HPDE6-E6E7 (cell line): ENCODE data around the gene KANSL1.

Experiments used
- DNase-seq: peaks from one replicate; pipeline ENCODE4 v3.0.0; 2011; ENCODE audit warnings: missing footprints; ENCODE audit errors: extremely low spot score

Gene KANSL1

DNA sequence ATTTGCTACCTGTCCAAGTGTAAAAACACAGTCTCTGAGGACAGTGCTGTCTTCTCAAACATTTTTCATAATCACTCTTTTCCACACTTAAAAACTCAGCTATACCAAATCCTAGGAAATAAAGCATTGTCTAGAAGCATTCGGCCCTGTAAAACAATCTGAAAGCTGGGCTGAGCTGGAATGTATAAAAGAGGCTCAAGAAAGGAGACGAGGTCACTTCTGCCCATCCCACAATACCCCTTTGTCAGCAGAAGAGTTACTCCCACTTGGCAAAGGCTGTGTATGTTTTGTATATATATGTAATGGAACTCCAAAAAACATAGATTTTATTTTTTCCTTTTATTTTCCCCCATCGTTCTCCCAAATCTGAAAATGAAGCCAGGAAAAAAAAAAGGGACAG lies 150.3 kb downstream of the KANSL1 start:
- no peak for DNase-seq

DNA sequence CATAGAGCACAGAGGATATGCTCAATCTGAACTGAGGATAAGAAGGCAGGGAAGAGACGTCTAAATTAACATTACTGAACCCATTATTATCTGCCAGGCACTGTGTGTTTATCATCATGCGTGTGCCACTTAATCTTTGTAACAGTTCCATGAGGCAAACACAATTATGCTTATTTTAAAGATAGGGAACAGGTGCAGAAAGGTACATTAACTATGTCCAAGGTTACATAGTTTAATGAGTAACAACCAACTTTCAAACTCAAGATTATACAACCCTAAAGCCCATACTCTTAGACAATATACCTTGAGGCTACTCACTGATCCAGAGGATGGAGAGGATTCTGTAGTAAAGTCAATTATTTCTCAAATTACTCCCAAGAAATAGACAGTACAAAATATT lies 151.0 kb downstream of the KANSL1 start:
- DNase-seq: no peak

GRCh38 chr17:46039592-46040186 lies 153.5 kb downstream of the KANSL1 start:
- no peak for DNase-seq

DNA sequence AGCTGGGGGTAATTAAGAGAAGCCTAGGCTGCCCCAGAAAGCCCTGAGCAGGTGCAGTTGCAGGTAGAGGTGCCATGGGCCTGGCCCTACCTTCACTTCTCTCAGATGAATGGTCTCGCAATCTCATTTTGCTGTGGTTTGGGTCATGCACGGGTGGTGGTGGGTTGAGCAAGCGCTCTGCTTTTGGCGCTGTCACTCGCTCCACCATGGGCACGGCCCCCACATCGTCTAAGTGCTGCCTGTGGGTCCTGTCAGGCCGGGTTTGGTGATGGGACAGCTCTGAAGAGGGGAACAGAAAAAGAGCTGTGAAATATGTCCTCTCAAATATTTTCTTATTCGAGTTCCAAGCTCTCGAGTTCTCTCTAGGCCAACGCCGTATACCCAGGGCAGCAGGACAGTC lies 154.3 kb downstream of the KANSL1 start:
- no peak for DNase-seq

DNA sequence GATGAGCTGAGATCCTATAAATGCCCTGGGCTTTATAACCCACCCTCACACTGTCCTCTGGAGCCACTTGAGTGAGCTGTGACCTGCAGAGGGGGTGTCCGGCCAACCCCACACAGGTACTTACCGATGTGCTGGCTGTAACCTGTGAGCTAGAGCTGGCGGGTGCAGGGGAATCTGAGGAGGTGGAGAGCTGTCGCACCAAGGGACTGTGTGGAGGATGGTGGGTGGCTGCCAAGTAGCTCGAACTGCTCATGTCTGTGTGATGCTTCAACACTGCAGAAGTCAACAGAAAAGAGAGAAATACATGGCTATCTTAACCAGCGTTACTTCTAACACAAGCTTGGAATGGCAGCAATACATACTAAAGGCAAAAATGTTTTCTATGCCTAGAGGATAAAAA lies 154.8 kb downstream of the KANSL1 start:
- no peak for DNase-seq

- DNase-seq: no peak
Observed at GRCh38 chr17:46037722-46038255, 155.4 kb downstream of the KANSL1 start.

GRCh38 chr17:46036491-46036890 lies 156.7 kb downstream of the KANSL1 start:
- DNase-seq: no peak

- no peak for DNase-seq
Observed at GRCh38 chr17:46035112-46035818, 158.0 kb downstream of the KANSL1 start.

DNA sequence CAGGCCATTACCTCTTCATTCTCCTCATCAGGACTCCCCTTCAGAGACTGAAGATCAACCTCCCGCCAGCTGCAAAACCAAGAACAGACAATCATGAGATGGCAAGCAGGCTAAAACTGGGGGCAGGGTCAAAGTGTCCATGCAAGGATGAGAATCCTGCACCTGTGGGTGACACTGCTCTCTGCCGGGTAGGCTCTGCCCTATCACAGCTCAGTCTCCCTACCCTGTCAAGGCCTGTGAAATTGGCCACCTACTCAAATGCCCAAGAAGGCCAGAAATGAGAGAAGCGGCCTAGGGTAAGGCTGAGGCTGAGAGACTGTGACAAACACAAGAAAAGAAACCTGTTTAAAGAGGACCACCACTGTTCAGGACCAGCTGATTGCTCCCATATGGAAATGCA lies 159.8 kb downstream of the KANSL1 start:
- no peak for DNase-seq

DNA sequence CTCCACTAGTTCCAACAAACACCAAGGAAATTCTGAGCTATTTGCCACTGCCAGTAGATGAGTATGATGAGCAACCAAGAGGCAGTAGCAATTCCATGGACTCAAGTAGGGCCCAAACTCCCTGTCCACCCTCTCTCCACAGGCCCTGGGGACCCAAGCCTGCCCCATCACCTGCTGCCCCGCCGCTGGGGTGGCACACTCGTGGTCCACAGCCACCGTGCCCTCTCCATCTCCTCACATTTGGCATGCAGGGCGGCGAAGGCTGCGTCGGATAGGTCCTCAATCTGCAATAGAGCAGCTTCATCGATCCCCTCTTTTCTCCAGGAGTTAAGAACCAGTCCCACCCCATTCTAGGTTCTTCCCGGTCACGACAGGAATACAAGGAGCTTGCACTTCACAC lies 160.3 kb downstream of the KANSL1 start:
- DNase-seq: no peak

GRCh38 chr17:46031920-46032319 lies 161.3 kb downstream of the KANSL1 start:
- DNase-seq: no peak

GRCh38 chr17:46031440-46031839 lies 161.8 kb downstream of the KANSL1 start:
- no peak for DNase-seq

DNA sequence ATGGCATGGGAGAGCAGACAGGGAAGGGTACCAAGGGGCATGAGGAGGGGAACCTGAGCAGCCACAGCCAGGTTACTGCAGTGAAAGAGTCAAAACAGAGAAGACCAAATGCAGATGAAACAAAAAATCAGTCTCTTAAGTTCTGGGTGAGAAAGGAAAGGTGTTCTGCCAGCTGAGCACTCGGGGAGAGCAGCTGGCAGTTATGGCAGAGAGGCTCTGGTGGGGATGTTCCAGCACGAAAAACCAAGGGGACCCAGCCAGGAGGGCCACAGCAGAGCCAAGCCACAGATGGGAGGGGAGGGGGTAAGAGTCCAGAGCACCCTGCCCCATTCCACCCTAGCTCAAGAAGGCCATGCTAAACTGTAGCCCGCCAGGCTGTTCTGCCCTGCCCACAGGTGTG lies 162.5 kb downstream of the KANSL1 start:
- DNase-seq: no peak

DNA sequence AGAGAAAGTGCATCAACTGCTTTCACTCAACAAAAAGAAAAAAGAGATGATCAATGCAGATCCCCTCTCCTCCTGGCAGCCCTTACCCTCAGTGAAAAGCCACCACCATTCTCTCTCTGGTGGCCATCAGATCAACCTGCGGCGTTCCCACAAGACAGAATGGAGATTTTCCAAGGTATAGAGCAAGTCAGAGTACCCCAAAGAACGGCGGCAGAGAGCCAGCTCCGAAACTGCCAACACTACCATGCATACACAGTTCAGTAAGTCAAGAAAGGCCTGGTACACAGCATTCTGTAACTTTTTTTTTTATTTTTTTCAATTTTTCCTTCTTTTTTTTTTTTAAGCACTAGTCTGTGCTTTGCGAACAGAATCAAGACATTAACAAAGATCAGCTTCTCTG lies 163.6 kb downstream of the KANSL1 start:
- no peak for DNase-seq

GRCh38 chr17:46028981-46029565 lies 164.2 kb downstream of the KANSL1 start:
- DNase-seq: no peak

DNA sequence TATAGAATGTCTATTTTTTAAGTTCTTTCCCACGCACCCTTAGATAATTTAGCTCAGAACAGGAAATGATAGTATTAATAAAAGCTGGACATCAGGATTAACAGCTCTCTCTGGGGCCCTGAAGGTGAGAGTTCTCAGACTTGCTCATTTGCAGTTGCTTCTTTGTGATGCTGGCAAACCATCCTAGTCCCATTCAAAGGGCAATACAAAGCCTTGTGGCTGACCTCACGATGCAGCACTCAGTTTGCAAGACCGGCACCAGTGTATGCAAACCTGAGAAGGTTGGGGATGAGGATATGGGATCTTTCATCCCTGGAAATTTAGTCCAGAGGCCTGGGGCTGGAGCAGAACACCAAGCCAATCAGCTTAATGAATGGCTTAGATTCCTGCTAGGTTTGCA lies 164.9 kb downstream of the KANSL1 start:
- DNase-seq: no peak

- DNase-seq: no peak
Observed at GRCh38 chr17:46027976-46028325, 165.3 kb downstream of the KANSL1 start.

DNA sequence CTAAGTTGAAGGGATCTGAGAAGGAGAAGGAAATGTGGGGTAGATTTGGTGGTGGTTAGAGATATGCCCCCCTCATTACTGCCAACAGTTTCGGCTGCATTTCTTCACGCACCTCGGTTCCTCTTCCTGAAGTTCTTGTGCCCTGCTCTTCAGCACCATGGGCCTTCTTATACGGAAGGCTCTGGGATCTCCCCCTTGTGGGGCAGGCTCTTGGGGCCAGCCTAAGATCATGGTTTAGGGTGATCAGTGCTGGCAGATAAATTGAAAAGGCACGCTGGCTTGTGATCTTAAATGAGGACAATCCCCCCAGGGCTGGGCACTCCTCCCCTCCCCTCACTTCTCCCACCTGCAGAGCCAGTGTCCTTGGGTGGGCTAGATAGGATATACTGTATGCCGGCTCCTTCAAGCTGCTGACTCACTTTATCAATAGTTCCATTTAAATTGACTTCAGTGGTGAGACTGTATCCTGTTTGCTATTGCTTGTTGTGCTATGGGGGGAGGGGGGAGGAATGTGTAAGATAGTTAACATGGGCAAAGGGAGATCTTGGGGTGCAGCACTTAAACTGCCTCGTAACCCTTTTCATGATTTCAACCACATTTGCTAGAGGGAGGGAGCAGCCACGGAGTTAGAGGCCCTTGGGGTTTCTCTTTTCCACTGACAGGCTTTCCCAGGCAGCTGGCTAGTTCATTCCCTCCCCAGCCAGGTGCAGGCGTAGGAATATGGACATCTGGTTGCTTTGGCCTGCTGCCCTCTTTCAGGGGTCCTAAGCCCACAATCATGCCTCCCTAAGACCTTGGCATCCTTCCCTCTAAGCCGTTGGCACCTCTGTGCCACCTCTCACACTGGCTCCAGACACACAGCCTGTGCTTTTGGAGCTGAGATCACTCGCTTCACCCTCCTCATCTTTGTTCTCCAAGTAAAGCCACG lies 165.9 kb downstream of the KANSL1 start:
- DNase-seq: no peak

GRCh38 chr17:46026166-46027047 lies 166.8 kb downstream of the KANSL1 start:
- no peak for DNase-seq

DNA sequence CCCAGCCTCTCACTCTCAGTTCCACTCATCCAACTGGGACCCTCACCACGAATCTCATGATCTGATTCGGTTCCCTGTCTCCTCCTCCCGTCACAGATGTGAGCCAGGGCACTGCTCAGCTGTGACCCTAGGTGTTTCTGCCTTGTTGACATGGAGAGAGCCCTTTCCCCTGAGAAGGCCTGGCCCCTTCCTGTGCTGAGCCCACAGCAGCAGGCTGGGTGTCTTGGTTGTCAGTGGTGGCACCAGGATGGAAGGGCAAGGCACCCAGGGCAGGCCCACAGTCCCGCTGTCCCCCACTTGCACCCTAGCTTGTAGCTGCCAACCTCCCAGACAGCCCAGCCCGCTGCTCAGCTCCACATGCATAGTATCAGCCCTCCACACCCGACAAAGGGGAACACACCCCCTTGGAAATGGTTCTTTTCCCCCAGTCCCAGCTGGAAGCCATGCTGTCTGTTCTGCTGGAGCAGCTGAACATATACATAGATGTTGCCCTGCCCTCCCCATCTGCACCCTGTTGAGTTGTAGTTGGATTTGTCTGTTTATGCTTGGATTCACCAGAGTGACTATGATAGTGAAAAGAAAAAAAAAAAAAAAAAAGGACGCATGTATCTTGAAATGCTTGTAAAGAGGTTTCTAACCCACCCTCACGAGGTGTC lies 167.6 kb downstream of the KANSL1 start:
- DNase-seq: no peak

DNA sequence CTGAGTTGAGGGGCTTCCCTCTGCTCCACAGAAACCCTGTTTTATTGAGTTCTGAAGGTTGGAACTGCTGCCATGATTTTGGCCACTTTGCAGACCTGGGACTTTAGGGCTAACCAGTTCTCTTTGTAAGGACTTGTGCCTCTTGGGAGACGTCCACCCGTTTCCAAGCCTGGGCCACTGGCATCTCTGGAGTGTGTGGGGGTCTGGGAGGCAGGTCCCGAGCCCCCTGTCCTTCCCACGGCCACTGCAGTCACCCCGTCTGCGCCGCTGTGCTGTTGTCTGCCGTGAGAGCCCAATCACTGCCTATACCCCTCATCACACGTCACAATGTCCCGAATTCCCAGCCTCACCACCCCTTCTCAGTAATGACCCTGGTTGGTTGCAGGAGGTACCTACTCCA lies 168.2 kb downstream of the KANSL1 start:
- DNase-seq: no peak
